Right ventricle myocardium inferior (tissue), 1 donor: ENCODE measurements around the gene DDX54. TPM values are rescaled to one million over a fixed set of nuclear protein-coding genes. Genes with fewer than 3 reads are reported as not detected.
"Not testable (repeated sequence)": the region's sequence is repeated elsewhere in the genome, so short reads cannot be mapped to it uniquely, and the experiment has no call there.

Source experiments
- ATAC-seq: fragments of 200-7000 bp; cut with Tn5 transposase; one replicate; pipeline ENCODE4 v1.9.1; 2020; ENCODE audit warnings: mild to moderate bottlenecking, moderate library complexity
- DNase-seq: peaks from one replicate; pipeline ENCODE4 v3.0.0; 2021; ENCODE audit errors: missing footprints
- intact Hi-C: fragments of 100-400 bp; cut with DNase I; formaldehyde crosslinking; loops from one replicate; pipeline ENCODE4 v1.11.0; 2022
- total RNA-seq: library from RNA; stranded (reverse); fragmentation: NEBNext Ultra II Directional; extraction: Animal tissue kit (Norgen Biotek cat#: 25700); gene quantifications from one replicate; pipeline ENCODE4 v1.2.1, GENCODE V29; 2021
- donor health status: DM: no; HTN: yes; CAD: no; lungs with severe emphysema.

The DDX54 gene
- total RNA-seq, 1 donor from 2014 or later = 38.5 TPM

DNA sequence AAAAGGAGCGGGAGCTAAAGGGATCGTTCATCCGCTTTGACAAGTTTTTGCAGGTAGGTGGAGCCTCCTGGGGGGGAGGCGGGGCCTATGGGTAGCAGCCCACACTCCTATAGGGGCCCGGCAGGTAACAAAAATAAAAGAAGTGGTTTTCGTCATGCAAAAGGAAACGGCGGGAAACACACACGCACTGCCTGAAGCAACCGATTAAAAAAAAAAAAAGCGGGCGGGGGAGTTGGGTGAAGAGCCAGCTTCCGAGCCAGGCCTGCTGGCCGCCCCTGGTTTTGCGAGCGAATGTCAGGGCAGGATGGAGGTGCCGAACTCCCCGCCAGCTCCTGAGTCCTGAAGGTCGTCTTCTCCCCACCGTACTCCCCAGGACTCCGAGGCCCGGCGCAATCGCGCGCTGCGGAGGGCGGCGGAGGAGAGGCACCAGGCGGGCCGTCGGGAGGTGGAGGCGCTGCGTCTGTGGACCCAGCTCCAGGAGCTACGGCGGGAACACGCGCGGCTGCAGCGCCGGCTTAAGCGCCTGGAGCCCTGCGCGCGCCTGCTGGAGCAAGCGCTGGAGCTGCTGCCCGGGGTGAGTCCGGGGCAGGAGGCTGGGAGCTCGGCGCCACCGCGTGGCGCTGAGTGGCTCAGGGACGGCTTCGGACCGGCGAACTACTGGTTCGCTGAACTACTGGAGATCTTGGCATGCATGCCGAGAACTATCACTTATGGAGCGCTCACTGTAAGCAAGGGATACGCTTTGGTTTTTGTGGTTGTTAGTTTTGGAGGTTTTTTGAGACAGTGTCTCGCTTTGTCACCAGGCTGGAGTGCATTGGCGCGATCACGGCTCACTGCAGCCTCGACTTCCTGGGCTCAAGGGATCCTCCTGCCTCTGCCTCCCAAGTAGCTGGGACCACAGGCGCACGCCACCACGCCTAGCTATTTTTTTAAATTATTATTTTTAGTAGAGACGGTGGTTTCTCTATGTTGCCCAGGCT is 32.2 kb downstream of the DDX54 start:
- peak; percentile 79 for DNase-seq
- intact Hi-C loops = loop anchor here (2.0 kb wide), 1 partner anchor 104 kb away; no protein-coding TSS in a partner anchor

GRCh38 chr12:113152196-113152834 is 33.0 kb downstream of the DDX54 start:
- intact Hi-C loops = loop anchor here (2.0 kb wide), 1 partner anchor 104 kb away; no protein-coding TSS in a partner anchor
- ATAC-seq (no peak), DNase-seq (peak; percentile 57)

More for the DNA sequence above, 32.2 kb downstream of the DDX54 start:
- peak; percentile 91 for ATAC-seq

GRCh38 chr12:113151655-113152054 is 33.6 kb downstream of the DDX54 start:
- peak; percentile 62 for DNase-seq
- ATAC-seq = no peak

GRCh38 chr12:113149361-113150150 is 35.7 kb downstream of the DDX54 start, which contains the start of gene CFAP73:
Gene CFAP73 (plus strand): TSS chr12:113149724. CDS start chr12:113149858, 134 bp downstream.
- peak; percentile 81 for DNase-seq
- ATAC-seq = peak; percentile 69
- intact Hi-C loops = no loop called here

More at GRCh38 chr12:113151655-113152054, 33.6 kb downstream of the DDX54 start:
- intact Hi-C loops = loop anchor here (2.0 kb wide), 1 partner anchor 103 kb away; no protein-coding TSS in a partner anchor

DNA sequence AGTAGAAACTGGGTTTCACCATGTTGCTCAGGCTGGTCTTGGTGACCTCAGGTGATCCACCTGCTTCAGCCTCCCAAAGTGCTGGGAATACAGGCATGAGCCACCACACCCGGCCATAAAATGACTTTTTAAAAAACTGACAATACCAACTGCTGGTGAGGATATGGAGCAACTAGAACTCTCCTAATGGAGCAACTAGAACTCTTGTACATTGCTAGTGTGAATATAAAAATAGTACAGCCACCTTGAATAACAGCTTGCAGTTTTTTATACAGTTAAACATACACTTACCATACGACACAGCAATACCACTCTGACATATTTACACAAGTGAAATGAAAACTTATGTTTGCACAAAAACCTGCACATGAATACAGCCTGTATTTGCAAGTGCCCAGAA is 38.3 kb downstream of the DDX54 start:
- intact Hi-C loops = no loop called here
- ATAC-seq (no peak), DNase-seq (no peak)

GRCh38 chr12:113145720-113146551 is 39.3 kb downstream of the DDX54 start:
- no peak for DNase-seq
- intact Hi-C loops = no loop called here
- no peak for ATAC-seq

DNA sequence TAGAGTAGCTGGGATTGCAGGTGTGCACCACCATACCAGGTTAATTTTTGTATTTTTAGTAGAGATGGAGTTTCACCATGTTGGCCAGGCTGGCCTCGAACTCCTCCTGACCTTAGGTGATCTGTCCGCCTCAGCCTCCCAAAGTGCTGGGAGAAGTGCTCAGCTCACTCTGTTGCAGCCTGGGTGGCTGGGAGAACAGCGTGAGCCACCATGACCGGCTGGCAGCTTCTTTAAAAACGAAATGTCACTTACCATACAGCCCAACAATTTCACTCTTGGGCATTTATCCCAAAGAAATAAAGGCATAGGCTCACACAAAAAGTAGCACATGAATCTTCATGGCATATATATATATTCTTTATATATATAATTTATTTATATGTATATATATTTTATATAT is 40.5 kb downstream of the DDX54 start:
- DNase-seq = no peak
- intact Hi-C loops = no loop called here
- no peak for ATAC-seq

- DNase-seq (no peak), ATAC-seq (no peak)
- intact Hi-C loops = no loop called here
Observed at GRCh38 chr12:113143959-113144358, 41.3 kb downstream of the DDX54 start.

DNA sequence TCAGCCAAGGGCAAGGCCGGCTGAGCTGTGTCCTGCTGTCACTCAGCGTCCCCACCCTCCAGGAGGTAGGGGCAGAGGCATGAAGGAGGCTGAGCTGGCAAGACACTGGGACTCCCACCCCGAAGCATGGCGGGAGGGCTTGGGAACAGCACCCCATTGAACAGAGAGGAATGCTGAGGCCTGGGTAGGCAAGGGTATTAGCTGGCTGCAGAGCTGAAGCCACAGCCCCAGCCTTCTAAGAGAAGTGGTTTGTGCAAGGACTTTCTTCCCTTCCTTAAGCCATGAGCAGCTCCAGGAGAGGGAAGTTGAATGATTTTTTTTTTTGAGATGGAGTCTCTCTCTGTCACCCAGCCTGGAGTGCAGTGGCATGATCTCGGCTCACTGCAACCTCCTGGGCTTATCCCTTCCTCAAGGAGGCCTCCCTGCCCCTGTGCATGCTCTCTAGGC is 42.4 kb downstream of the DDX54 start:
- DNase-seq (no peak), ATAC-seq (peak; percentile 44)
- intact Hi-C loops = no loop called here

DNA sequence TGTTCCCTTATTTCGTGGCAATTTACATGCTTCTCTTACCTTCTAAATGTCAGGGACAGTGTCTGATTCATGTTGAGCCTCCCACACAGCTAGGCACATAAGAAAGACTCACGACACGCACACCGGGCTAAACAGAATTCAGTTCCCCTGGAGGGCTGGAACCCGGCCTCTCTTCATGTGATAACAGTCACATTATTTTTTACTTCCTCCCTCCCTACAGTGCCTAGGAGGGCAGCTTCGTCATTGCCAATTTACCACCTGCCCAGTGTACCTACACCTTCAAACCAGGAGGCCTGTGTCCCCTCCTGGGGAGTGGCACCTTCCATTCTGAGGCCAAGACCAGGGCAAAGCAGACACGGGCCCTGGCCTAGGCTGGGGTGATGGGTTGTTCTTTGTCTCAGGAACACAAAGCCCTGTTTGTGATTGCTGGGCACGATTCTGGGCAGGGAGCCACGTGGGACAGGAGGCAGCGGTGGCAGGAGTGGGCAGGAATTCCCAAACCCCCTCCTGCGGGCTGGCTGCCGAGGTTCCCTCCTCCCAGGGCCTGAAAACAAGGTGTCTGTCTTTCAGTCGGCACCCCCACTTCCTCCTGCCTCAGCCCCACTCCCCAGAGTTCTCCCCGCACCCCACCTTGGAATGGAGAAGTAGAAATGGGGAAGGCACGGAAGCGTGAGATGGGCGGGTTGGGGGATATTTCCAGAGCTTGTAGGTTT is 42.9 kb downstream of the DDX54 start:
- intact Hi-C loops = no loop called here
- DNase-seq (peak; percentile 72), ATAC-seq (peak; percentile 75)

DNA sequence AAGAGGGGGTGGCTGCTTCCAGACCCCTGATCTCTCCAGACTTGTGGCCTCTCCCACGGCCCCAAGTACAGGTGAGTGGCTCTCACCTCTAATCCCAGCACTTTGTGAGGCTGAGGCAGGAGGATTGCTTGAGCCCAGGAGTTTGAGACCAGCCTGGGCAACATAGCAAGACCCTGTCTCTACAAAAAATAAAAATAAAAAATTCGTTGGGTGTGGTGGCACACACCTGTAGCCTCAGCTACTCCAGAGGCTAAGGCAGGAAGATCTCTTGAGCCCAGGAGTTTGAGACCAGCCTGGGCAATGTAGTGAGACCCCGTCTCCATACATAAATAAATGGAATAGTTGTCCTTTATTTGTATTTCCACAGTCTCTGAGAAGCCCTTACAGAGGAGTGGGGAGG is 43.6 kb downstream of the DDX54 start:
- intact Hi-C loops, DNase-seq, ATAC-seq: not testable (repeated sequence)

DNA sequence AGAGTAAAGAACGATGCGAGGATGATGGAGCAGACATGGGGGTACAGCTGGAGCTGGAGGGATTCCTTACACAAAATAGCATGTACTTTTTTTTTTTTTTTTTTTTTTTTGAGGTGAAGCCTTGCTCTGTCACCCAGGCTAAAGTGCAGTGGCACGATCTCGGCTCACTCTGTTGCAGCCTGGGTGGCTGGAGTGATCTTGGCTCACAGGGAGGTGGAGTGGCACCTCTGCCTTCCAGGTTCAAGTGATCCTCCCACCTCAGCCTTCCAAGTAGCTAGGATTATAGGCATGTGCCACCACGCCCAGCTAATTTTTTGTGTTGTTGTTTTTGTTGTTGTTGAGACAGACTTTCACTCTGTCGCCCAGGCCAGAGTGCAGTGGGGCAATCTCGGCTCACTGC is 44.6 kb downstream of the DDX54 start:
- no peak for ATAC-seq
- intact Hi-C loops = no loop called here
- DNase-seq = peak; percentile 59

- intact Hi-C loops = no loop called here
- ATAC-seq = no peak
- peak; percentile 31 for DNase-seq
Observed at GRCh38 chr12:113138826-113139225, 46.5 kb downstream of the DDX54 start.

- DNase-seq = peak; percentile 44
- intact Hi-C loops = no loop called here
Observed at GRCh38 chr12:113137861-113138783, 47.2 kb downstream of the DDX54 start.

GRCh38 chr12:113136990-113137511 is 48.2 kb downstream of the DDX54 start:
- intact Hi-C loops = no loop called here
- peak; percentile 45 for DNase-seq
- no peak for ATAC-seq

More at GRCh38 chr12:113137861-113138783, 47.2 kb downstream of the DDX54 start:
- no peak for ATAC-seq
